ENCODE results near the gene TTC21B.
"Not testable (repeated sequence)": the region's sequence is repeated elsewhere in the genome, so short reads cannot be mapped to it uniquely, and the experiment has no call there.

TTC21B gene

GRCh38 chr2:165985120-165985519 lies 31.5 kb upstream of the TTC21B start:
- TF ChIP-seq ZNF610 (tag by site-specific recombination; IDR thresholded peaks at IDR 0.05; ENCODE audit: borderline replicate concordance) (no peak), ZNF169 (tag by site-specific recombination; IDR thresholded peaks at IDR 0.05) (no peak), ZNF112 (tag by site-specific recombination; IDR thresholded peaks at IDR 0.05) (no peak), ZNF239 (tag by site-specific recombination; IDR thresholded peaks at IDR 0.05) (no peak), ZNF366 (tag by site-specific recombination; conservative IDR thresholded peaks at IDR 0.05) (peak; percentile 48), ZFHX2 (tag by site-specific recombination; conservative IDR thresholded peaks at IDR 0.05) (no peak), PRDM1 (tag by site-specific recombination; IDR thresholded peaks at IDR 0.05) (peak; percentile 48; the same call in 1 of the 2 replicates)
- H3K27ac ChIP-seq (ENCODE audit: extremely low read depth, low read depth, low read length): no peak overlapping the region
- H3K36me3 ChIP-seq (ENCODE audit: control insufficient read depth in 2 of 2, insufficient read depth in 1 of 2, low read length in 2 of 2): no peaks in the 10 kb centered on the region
- no peaks in the 10 kb centered on the region for H3K4me1 ChIP-seq (ENCODE audit: control insufficient read depth, insufficient read depth, low read length)
- POLR2A ChIA-PET: no interaction called here
- CTCF ChIA-PET: no interaction called here
- H3K9me3 ChIP-seq (ENCODE audit: control insufficient read depth, insufficient read depth, low read depth, low read length): no peaks in the 10 kb centered on the region
- no peak overlapping the region for H3K4me3 ChIP-seq (ENCODE audit: low read depth, low read length)

GRCh38 chr2:165972161-165972560 lies 18.6 kb upstream of the TTC21B start:
- H3K27ac ChIP-seq (ENCODE audit: extremely low read depth, low read depth, low read length); H3K9me3 ChIP-seq (ENCODE audit: control insufficient read depth, insufficient read depth, low read depth, low read length); H3K36me3 ChIP-seq (ENCODE audit: control insufficient read depth in 2 of 2, insufficient read depth in 1 of 2, low read length in 2 of 2); CTCF ChIA-PET; POLR2A ChIA-PET; H3K4me1 ChIP-seq (ENCODE audit: control insufficient read depth, insufficient read depth, low read length); H3K4me3 ChIP-seq (ENCODE audit: low read depth, low read length): not testable (repeated sequence)

- no peaks in the 10 kb centered on the region for H3K36me3 ChIP-seq (ENCODE audit: control insufficient read depth in 2 of 2, insufficient read depth in 1 of 2, low read length in 2 of 2)
- no peak overlapping the region for H3K4me3 ChIP-seq (ENCODE audit: low read depth, low read length)
- POLR2A ChIA-PET: no interaction called here
- no peaks in the 10 kb centered on the region for H3K4me1 ChIP-seq (ENCODE audit: control insufficient read depth, insufficient read depth, low read length)
- no peak overlapping the region for H3K27ac ChIP-seq (ENCODE audit: extremely low read depth, low read depth, low read length)
- no peak for TF ChIP-seq ZBTB1 (tag by site-specific recombination; IDR thresholded peaks at IDR 0.05)
- TF ChIP-seq ZNF24 (tag by site-specific recombination; IDR thresholded peaks at IDR 0.05): no peak
- H3K9me3 ChIP-seq (ENCODE audit: control insufficient read depth, insufficient read depth, low read depth, low read length): no peaks in the 10 kb centered on the region
- CTCF ChIA-PET: no interaction called here
Observed at GRCh38 chr2:165970663-165971062, 17.1 kb upstream of the TTC21B start.

GRCh38 chr2:165969227-165969626 lies 15.7 kb upstream of the TTC21B start:
- no peaks in the 10 kb centered on the region for H3K9me3 ChIP-seq (ENCODE audit: control insufficient read depth, insufficient read depth, low read depth, low read length)
- no peaks in the 10 kb centered on the region for H3K36me3 ChIP-seq (ENCODE audit: control insufficient read depth in 2 of 2, insufficient read depth in 1 of 2, low read length in 2 of 2)
- H3K4me1 ChIP-seq (ENCODE audit: control insufficient read depth, insufficient read depth, low read length): no peaks in the 10 kb centered on the region
- no peak overlapping the region for H3K4me3 ChIP-seq (ENCODE audit: low read depth, low read length)
- H3K27ac ChIP-seq (ENCODE audit: extremely low read depth, low read depth, low read length): no peak overlapping the region
- POLR2A ChIA-PET: no interaction called here
- CTCF ChIA-PET: no interaction called here
- no peak for TF ChIP-seq ZBTB20 (tag by site-specific recombination; IDR thresholded peaks at IDR 0.05)
- no peak for TF ChIP-seq FEZF1 (tag by site-specific recombination; IDR thresholded peaks at IDR 0.05)

- Histone ChIP-seq H3K36me3 (ENCODE audit: control insufficient read depth in 2 of 2, insufficient read depth in 1 of 2, low read length in 2 of 2) (no peaks in the 10 kb centered on the region), H3K4me1 (ENCODE audit: control insufficient read depth, insufficient read depth, low read length) (no peaks in the 10 kb centered on the region), H3K4me3 (ENCODE audit: low read depth, low read length) (no peak overlapping the region), H3K9me3 (ENCODE audit: control insufficient read depth, insufficient read depth, low read depth, low read length) (no peaks in the 10 kb centered on the region), H3K27ac (ENCODE audit: extremely low read depth, low read depth, low read length) (no peak overlapping the region)
- TF ChIP-seq RBAK (tag by site-specific recombination; IDR thresholded peaks at IDR 0.05) (no peak), SETDB1 (IDR thresholded peaks at IDR 0.05; ENCODE audit: insufficient read length, low read length) (no peak), ZNF585B (tag by site-specific recombination; IDR thresholded peaks at IDR 0.05) (peak; percentile 52), ZNF292 (tag by site-specific recombination; IDR thresholded peaks at IDR 0.05; ENCODE audit: borderline replicate concordance, low read depth) (no peak), FEZF1 (tag by site-specific recombination; IDR thresholded peaks at IDR 0.05) (no peak), PBX3 (CRISPR knock-in tag; IDR thresholded peaks at IDR 0.05) (no peak)
- ChIA-PET CTCF (no interaction called here), POLR2A (no interaction called here)
Observed at GRCh38 chr2:165967746-165968145, 14.2 kb upstream of the TTC21B start.
